Choroid plexus epithelial cell (primary cell): Measurements from ENCODE around the gene HTRA3.

ENCODE experiments used
- DNase-seq: peaks from one replicate; pipeline ENCODE4 v3.0.0-alpha.2; 2010; ENCODE audit warnings: low read depth
- H3K4me3 ChIP-seq: 2 replicates; pipeline ENCODE4 v1.5.1; 2011; ENCODE audit warnings: low read depth, mild to moderate bottlenecking, control low read depth, low read length, moderate library complexity
- CTCF ChIP-seq: conservative IDR thresholded peaks from 2 replicates; pipeline ENCODE4 v1.5.1; 2011; ENCODE audit warnings: low read depth, mild to moderate bottlenecking, control low read depth, inconsistent platforms, low read length, moderate library complexity

HTRA3 gene

GRCh38 chr4:8314691-8315255 lies 45.2 kb downstream of the HTRA3 start:
- no peak for TF ChIP-seq CTCF
- DNase-seq: no peak
- H3K4me3 ChIP-seq: no peak overlapping the region

- TF ChIP-seq CTCF: no peak
- H3K4me3 ChIP-seq: no peak overlapping the region
- DNase-seq: peak; percentile 89
Observed at GRCh38 chr4:8315435-8316250, 46.1 kb downstream of the HTRA3 start.

- no peak for TF ChIP-seq CTCF
- DNase-seq: no peak
Observed at GRCh38 chr4:8316251-8316771, 46.8 kb downstream of the HTRA3 start.

GRCh38 chr4:8316911-8317351 lies 47.4 kb downstream of the HTRA3 start:
- no peak for DNase-seq
- no peak overlapping the region for H3K4me3 ChIP-seq
- no peak for TF ChIP-seq CTCF

More at GRCh38 chr4:8316251-8316771, 46.8 kb downstream of the HTRA3 start:
- H3K4me3 ChIP-seq: no peak overlapping the region

- TF ChIP-seq CTCF: no peak
- DNase-seq: no peak
- H3K4me3 ChIP-seq: no peak overlapping the region
Observed at GRCh38 chr4:8317474-8317873, 47.9 kb downstream of the HTRA3 start.

GRCh38 chr4:8318509-8318908 lies 49.0 kb downstream of the HTRA3 start:
- no peak overlapping the region for H3K4me3 ChIP-seq
- TF ChIP-seq CTCF: no peak

More at GRCh38 chr4:8318509-8318908, 49.0 kb downstream of the HTRA3 start:
- no peak for DNase-seq
